ENCODE measurements around the gene SYCP2L. TPM values are rescaled to one million over a fixed set of nuclear protein-coding genes. Genes with fewer than 3 reads are reported as not detected.

SYCP2L gene
- total RNA-seq, 4 donors from 2014 or later = 0.13 to 2.9 (median 0.70) TPM

- Histone ChIP-seq H3K27me3 (no peaks in the 10 kb centered on the region), H3K36me3 (no peaks in the 10 kb centered on the region), H3K4me1 (peaks cover 0 to 18% (median 10%) of the 10 kb centered on the region in 4 donors), H3K9me3 (no peaks in the 10 kb centered on the region), H3K4me3 (no peak overlapping the region), H3K27ac (replicated peaks in 1 of 4) (no peak overlapping the region)
- no peak for DNase-seq (ENCODE audit: extremely low spot score)
- no peak for TF ChIP-seq EP300 (IDR thresholded peaks at IDR 0.05)
- no peak for TF ChIP-seq POLR2AphosphoS5 (IDR thresholded peaks at IDR 0.05)
- no peak for TF ChIP-seq POLR2A (IDR thresholded peaks at IDR 0.05; ENCODE audit: low read depth)
- no peak for TF ChIP-seq CTCF (IDR thresholded peaks at IDR 0.05)
- intact Hi-C loops (cut with DNase I) = no loop called here
Measured at GRCh38 chr6:11023032-11023431, 136.2 kb downstream of the SYCP2L start.

Other genes starting within 250 kb of the SYCP2L start
- gene C6orf52, start 192.4 kb upstream of the SYCP2L start, total RNA-seq = 1 to 10 TPM in 1 of 4 donors, under 1 TPM in 1, not detected in 2; 0.71 to 1.2 TPM
- gene PAK1IP1, start 192.1 kb upstream of the SYCP2L start, total RNA-seq = 10 to 100 TPM in 2 of 4 donors, 1 to 10 TPM in 2; 9.4 to 17.9 (median 11.4) TPM
- gene TMEM14C, start 164.0 kb upstream of the SYCP2L start, total RNA-seq = 100 to 1,000 TPM in 3 of 4 donors, 10 to 100 TPM in 1; 91.1 to 147 (median 140) TPM
- 10 to 100 TPM; 35.4 to 77.2 (median 66.2) TPM for gene TMEM14B, start 139.2 kb upstream of the SYCP2L start, total RNA-seq
- gene MAK, start 48.5 kb upstream of the SYCP2L start, total RNA-seq = under 1 TPM in 2 of 4 donors, not detected in 2; 0.13 to 0.42 TPM
- not detected for gene GCM2, start 5.0 kb upstream of the SYCP2L start, total RNA-seq
- under 1 TPM; 0.26 to 0.57 (median 0.46) TPM for gene ELOVL2, start 157.3 kb downstream of the SYCP2L start, total RNA-seq
- 10 to 100 TPM in 3 of 4 donors, 1 to 10 TPM in 1; 9.3 to 15.2 (median 12.0) TPM for gene SMIM13, start 206.8 kb downstream of the SYCP2L start, total RNA-seq
- under 1 TPM; 0.11 to 0.83 (median 0.27) TPM for gene ERVFRD-1, start 224.7 kb downstream of the SYCP2L start, total RNA-seq